ENCODE data around the gene SLC22A23. TPM values are rescaled to one million over a fixed set of nuclear protein-coding genes. Genes with fewer than 3 reads are reported as not detected.

Gene SLC22A23
- total RNA-seq, 1 donor from 2014 or later, result 3.6 TPM

GRCh38 chr6:3329393-3330051 lies 127.3 kb downstream of the SLC22A23 start:
- no peak for TF ChIP-seq CTCF (IDR thresholded peaks at IDR 0.05; ENCODE audit: insufficient read depth, low read length, poor library complexity, severe bottlenecking)
- H3K4me3 ChIP-seq (ENCODE audit: low read depth, low read length), result no peak overlapping the region
- H3K36me3 ChIP-seq (ENCODE audit: control insufficient read depth, insufficient read depth, low read length), result no peaks in the 10 kb centered on the region
- no peak for DNase-seq (ENCODE audit: low read depth)
- no peaks in the 10 kb centered on the region for H3K27me3 ChIP-seq (ENCODE audit: control insufficient read depth, insufficient read depth, low read length)

GRCh38 chr6:3328796-3329195 lies 128.1 kb downstream of the SLC22A23 start:
- Histone ChIP-seq H3K27me3 (ENCODE audit: control insufficient read depth, insufficient read depth, low read length) (no peaks in the 10 kb centered on the region), H3K36me3 (ENCODE audit: control insufficient read depth, insufficient read depth, low read length) (no peaks in the 10 kb centered on the region), H3K4me3 (ENCODE audit: low read depth, low read length) (no peak overlapping the region)
- TF ChIP-seq CTCF (IDR thresholded peaks at IDR 0.05; ENCODE audit: insufficient read depth, low read length, poor library complexity, severe bottlenecking), result no peak
- DNase-seq (ENCODE audit: low read depth), result no peak

- no peaks in the 10 kb centered on the region for H3K36me3 ChIP-seq (ENCODE audit: control insufficient read depth, insufficient read depth, low read length)
- no peak for DNase-seq (ENCODE audit: low read depth)
- no peaks in the 10 kb centered on the region for H3K27me3 ChIP-seq (ENCODE audit: control insufficient read depth, insufficient read depth, low read length)
- no peak for TF ChIP-seq CTCF (IDR thresholded peaks at IDR 0.05; ENCODE audit: insufficient read depth, low read length, poor library complexity, severe bottlenecking)
- H3K4me3 ChIP-seq (ENCODE audit: low read depth, low read length), result no peak overlapping the region
Measured at GRCh38 chr6:3328145-3328544, 128.7 kb downstream of the SLC22A23 start.

GRCh38 chr6:3327403-3327802 lies 129.4 kb downstream of the SLC22A23 start:
- no peak for DNase-seq (ENCODE audit: low read depth)
- TF ChIP-seq CTCF (IDR thresholded peaks at IDR 0.05; ENCODE audit: insufficient read depth, low read length, poor library complexity, severe bottlenecking), result no peak
- Histone ChIP-seq H3K36me3 (ENCODE audit: control insufficient read depth, insufficient read depth, low read length) (no peaks in the 10 kb centered on the region), H3K27me3 (ENCODE audit: control insufficient read depth, insufficient read depth, low read length) (no peaks in the 10 kb centered on the region), H3K4me3 (ENCODE audit: low read depth, low read length) (no peak overlapping the region)

GRCh38 chr6:3326981-3327380 lies 129.9 kb downstream of the SLC22A23 start:
- TF ChIP-seq CTCF (IDR thresholded peaks at IDR 0.05; ENCODE audit: insufficient read depth, low read length, poor library complexity, severe bottlenecking), result no peak
- no peak for DNase-seq (ENCODE audit: low read depth)
- H3K27me3 ChIP-seq (ENCODE audit: control insufficient read depth, insufficient read depth, low read length), result no peaks in the 10 kb centered on the region
- H3K4me3 ChIP-seq (ENCODE audit: low read depth, low read length), result no peak overlapping the region
- no peaks in the 10 kb centered on the region for H3K36me3 ChIP-seq (ENCODE audit: control insufficient read depth, insufficient read depth, low read length)
